BLaER1 treated with 17β-estradiol and CSF1 and Interleukin-3, amounts not matched to agents 10 nM and 100 nM (cell line): ENCODE data around the gene CBX7.
"Not testable (repeated sequence)": the region's sequence is repeated elsewhere in the genome, so short reads cannot be mapped to it uniquely, and the experiment has no call there.

Experiments used
- H3K27ac ChIP-seq, 11 experiments: shearing (Covaris generic); formaldehyde crosslinking; 2 replicates each; pipeline ENCODE4 v1.8.1; 2022
- H3K27me3 ChIP-seq, 11 experiments: shearing (Covaris generic); formaldehyde crosslinking; 2 replicates each; pipeline ENCODE4 v1.8.1; 2022
- H3K36me3 ChIP-seq, 11 experiments: shearing (Covaris generic); formaldehyde crosslinking; 2 replicates each; pipeline ENCODE4 v1.8.1; 2022
- H3K4me1 ChIP-seq, 10 experiments: shearing (Covaris generic); formaldehyde crosslinking; 2 replicates each; pipeline ENCODE4 v1.8.1; 2022
- H3K4me2 ChIP-seq, 11 experiments: shearing (Covaris generic); formaldehyde crosslinking; 2 replicates each; pipeline ENCODE4 v1.8.1; 2022
- H3K4me3 ChIP-seq, 10 experiments: shearing (Covaris generic); formaldehyde crosslinking; 2 replicates each; pipeline ENCODE4 v1.8.1; 2022
- H3K9ac ChIP-seq, 11 experiments: shearing (Covaris generic); formaldehyde crosslinking; 2 replicates each; pipeline ENCODE4 v1.8.1; 2022
- H3K9me3 ChIP-seq, 11 experiments: shearing (Covaris generic); formaldehyde crosslinking; replicated peaks in 1 of 11; 2 replicates each; pipeline ENCODE4 v1.8.1; 2022
- H4K20me1 ChIP-seq, 11 experiments: shearing (Covaris generic); formaldehyde crosslinking; 2 replicates each; pipeline ENCODE4 v1.8.1; 2022
- Cebpa-rat ChIP-seq, 11 experiments: shearing (Covaris generic); IDR thresholded peaks; 2 replicates each; pipeline ENCODE4 v1.8.1; 2022

The CBX7 gene

GRCh38 chr22:39176143-39176713 is 23.7 kb upstream of the CBX7 start:
- H3K9ac ChIP-seq = no peak overlapping the region
- H3K4me2 ChIP-seq = no peak overlapping the region
- H3K4me1 ChIP-seq = peaks cover 20 to 39% (median 26%) of the 10 kb centered on the region in 10 experiments
- peaks cover 0 to 26% (median 0%) of the 10 kb centered on the region in 11 experiments; a peak in 8 of 22 replicates for H4K20me1 ChIP-seq
- TF ChIP-seq Cebpa-rat (IDR thresholded peaks at IDR 0.05) = no peak
- no peak overlapping the region for H3K4me3 ChIP-seq
- H3K36me3 ChIP-seq = no peaks in the 10 kb centered on the region
- 0 out of 22 replicates have a peak, but pooled peaks cover 0 to 5% (median 0%) of the 10 kb centered on the region in 11 experiments for H3K27me3 ChIP-seq
- H3K9me3 ChIP-seq = no peaks in the 10 kb centered on the region
- no peak overlapping the region for H3K27ac ChIP-seq

DNA sequence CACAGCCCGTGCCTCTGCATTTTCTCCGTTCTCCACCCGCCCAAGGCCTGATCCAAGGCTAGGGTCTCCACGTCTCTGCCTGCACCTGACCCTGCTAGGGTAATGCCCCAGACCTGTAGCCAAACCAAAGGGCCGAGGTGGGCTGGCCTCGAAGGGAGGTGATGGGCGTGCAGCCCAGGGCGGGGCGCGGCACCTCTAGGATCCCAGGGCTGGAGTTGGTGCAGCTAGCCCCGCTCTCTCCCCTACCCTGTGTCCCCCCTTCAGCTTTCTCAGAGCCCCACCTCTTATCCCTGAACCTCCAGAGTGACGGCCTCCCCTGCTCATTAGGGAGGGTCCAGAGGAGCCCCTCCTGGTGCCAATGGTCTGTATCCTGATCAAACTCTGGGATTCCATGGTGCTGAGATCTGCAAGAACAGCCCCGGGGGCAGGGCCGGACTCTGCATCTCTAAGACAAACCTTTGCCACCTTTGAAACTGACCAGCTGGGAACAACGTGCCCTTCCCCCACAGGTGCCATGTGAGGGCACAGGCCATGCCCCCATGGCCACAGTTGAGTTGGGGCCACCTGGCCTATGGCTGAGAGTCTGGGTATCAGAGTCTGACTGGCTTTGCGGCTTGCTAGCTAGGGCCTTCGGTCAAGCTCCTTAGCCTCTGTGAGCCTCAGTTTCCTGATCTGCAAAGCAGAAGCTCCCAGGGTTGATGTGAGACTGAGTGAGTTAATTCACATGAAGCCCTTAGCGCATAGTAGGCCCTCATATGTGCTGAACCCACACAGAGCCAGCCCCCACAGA is 23.1 kb upstream of the CBX7 start:
- Histone ChIP-seq H3K9me3 (no peaks in the 10 kb centered on the region), H3K9ac (no peak overlapping the region), H4K20me1 (peaks cover 0 to 29% (median 0%) of the 10 kb centered on the region in 11 experiments; a peak in 8 of 22 replicates), H3K27me3 (0 out of 22 replicates have a peak, but pooled peaks cover 0 to 6% (median 0%) of the 10 kb centered on the region in 11 experiments), H3K27ac (peak overlapping the region in 1 of 11 experiments; percentile 26; a peak in 1 of 22 replicates), H3K36me3 (no peaks in the 10 kb centered on the region), H3K4me2 (peak overlapping the region in 2 of 11 experiments; percentile 64 to 70; a peak in 2 of 22 replicates), H3K4me1 (peaks cover 23 to 43% (median 31%) of the 10 kb centered on the region in 10 experiments), H3K4me3 (no peak overlapping the region)
- TF ChIP-seq Cebpa-rat (IDR thresholded peaks at IDR 0.05) = no peak

- Histone ChIP-seq H3K9me3 (no peaks in the 10 kb centered on the region), H3K36me3 (no peaks in the 10 kb centered on the region), H3K4me3 (peak overlapping the region in 1 of 10 experiments; percentile 49; a peak in 1 of 20 replicates), H3K9ac (peak overlapping the region in 8 of 11 experiments; percentile 6 to 54 (median 22); a peak in 5 of 22 replicates), H3K27ac (peak overlapping the region in 10 of 11 experiments; percentile 3 to 43 (median 22); a peak in 7 of 22 replicates), H3K4me2 (peak overlapping the region; percentile 64 to 83 (median 81)), H4K20me1 (peaks cover 0 to 29% (median 0%) of the 10 kb centered on the region in 11 experiments; a peak in 8 of 22 replicates), H3K4me1 (peaks cover 23 to 43% (median 31%) of the 10 kb centered on the region in 10 experiments), H3K27me3 (0 out of 22 replicates have a peak, but pooled peaks cover 0 to 6% (median 0%) of the 10 kb centered on the region in 11 experiments)
- TF ChIP-seq Cebpa-rat (IDR thresholded peaks at IDR 0.05) = no peak
Measured at GRCh38 chr22:39174498-39175352, 22.2 kb upstream of the CBX7 start.

GRCh38 chr22:39173787-39174497 is 21.5 kb upstream of the CBX7 start:
- 0 out of 22 replicates have a peak, but pooled peaks cover 0 to 6% (median 0%) of the 10 kb centered on the region in 11 experiments for H3K27me3 ChIP-seq
- H3K27ac ChIP-seq = peak overlapping the region in 10 of 11 experiments; percentile 3 to 43 (median 22); a peak in 7 of 22 replicates
- peak overlapping the region in 8 of 11 experiments; percentile 6 to 54 (median 22); a peak in 5 of 22 replicates for H3K9ac ChIP-seq
- H3K4me2 ChIP-seq = peak overlapping the region; percentile 64 to 83 (median 81)
- H4K20me1 ChIP-seq = peaks cover 0 to 33% (median 0%) of the 10 kb centered on the region in 11 experiments; a peak in 8 of 22 replicates
- H3K4me1 ChIP-seq = peaks cover 23 to 43% (median 31%) of the 10 kb centered on the region in 10 experiments
- no peaks in the 10 kb centered on the region for H3K9me3 ChIP-seq
- TF ChIP-seq Cebpa-rat (IDR thresholded peaks at IDR 0.05) = no peak
- no peaks in the 10 kb centered on the region for H3K36me3 ChIP-seq
- H3K4me3 ChIP-seq = peak overlapping the region in 1 of 10 experiments; percentile 49; a peak in 1 of 20 replicates

DNA sequence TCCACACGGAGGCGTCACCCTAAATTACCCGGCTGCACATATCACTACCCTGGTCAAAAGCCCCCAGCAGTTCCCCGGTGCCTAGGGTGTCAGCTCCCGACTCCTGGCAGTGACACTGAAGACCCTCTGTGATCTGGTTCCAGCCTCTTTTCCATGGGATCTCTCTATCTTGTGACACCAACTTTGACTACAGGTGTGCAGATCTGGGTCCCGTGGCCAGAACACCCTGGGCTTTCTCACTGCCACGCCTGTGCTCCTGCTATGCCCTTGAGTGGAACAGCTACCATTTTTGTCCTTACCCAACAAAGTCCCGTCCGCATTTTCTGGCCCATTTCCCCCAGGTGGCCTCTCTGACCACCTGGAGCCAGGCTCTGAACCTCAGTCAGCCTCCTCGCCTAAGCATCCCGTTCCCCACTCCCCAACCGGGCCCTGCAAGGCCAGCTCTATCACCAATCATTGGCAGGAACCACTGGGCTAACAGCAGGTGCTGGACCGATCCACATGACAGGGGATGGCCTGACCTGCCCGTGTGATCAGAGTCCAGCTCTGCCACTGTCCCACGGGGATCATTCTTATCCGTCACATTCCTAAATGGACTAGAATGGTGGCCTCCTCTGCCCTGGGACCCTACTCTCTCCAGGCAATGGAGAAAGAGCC is 20.7 kb upstream of the CBX7 start:
- Histone ChIP-seq H3K27ac (no peak overlapping the region), H3K9ac (no peak overlapping the region), H3K4me2 (peak overlapping the region; percentile 64 to 83 (median 81); a peak in 16 of 22 replicates), H3K9me3 (no peaks in the 10 kb centered on the region), H3K36me3 (no peaks in the 10 kb centered on the region), H4K20me1 (peaks cover 0 to 33% (median 0%) of the 10 kb centered on the region in 11 experiments; a peak in 8 of 22 replicates), H3K4me3 (no peak overlapping the region), H3K27me3 (0 out of 22 replicates have a peak, but pooled peaks cover 0 to 6% (median 0%) of the 10 kb centered on the region in 11 experiments), H3K4me1 (peaks cover 23 to 37% (median 29%) of the 10 kb centered on the region in 10 experiments)
- TF ChIP-seq Cebpa-rat (IDR thresholded peaks at IDR 0.05) = no peak

DNA sequence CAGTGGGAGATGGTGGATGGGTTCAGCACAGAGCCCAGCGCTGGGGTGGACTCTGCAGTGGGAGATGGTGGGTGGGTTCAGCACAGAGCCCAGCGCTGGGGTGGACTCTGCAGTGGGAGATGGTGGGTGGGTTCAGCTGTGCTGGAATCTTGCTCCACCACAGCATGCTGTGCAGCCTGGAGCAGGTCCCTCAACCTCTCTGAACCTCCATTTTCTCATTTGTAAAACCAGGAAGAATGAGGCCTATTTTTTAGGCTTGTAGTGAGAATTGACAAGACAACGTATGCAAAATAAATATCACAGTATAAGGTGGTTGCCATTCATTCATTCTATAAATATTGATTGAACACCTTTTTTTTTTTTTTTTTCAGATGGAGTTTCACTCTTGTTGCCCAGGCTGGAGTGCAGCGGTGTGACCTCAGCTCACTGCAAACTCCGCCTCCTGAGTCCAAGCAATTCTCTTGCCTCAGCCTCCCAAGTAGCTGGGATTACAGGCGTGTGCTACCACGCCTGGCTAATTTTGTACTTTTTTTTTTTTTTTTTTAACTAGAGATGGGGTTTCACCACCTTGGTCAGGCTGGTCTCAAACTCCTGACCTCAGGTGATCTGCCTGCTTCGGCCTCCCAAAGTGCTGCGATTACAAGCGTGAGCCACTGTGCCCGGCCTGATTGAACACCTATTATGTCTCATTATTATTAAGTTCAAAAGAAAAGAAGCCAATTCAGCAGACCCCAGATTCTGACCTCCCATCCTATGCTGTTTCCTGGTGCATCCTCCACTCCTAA is 20.0 kb upstream of the CBX7 start:
- H3K9ac ChIP-seq, H3K4me2 ChIP-seq, H3K9me3 ChIP-seq, H3K4me3 ChIP-seq, H3K27me3 ChIP-seq, H3K27ac ChIP-seq, H3K36me3 ChIP-seq: not testable (repeated sequence)
- H3K4me1 ChIP-seq = peaks cover 22 to 37% (median 28%) of the 10 kb centered on the region in 10 experiments
- H4K20me1 ChIP-seq = peaks cover 0 to 33% (median 0%) of the 10 kb centered on the region in 11 experiments; a peak in 8 of 22 replicates
